H1 (cell line): ENCODE data around the gene AMN. TPM values are rescaled to one million over a fixed set of nuclear protein-coding genes. Genes with fewer than 3 reads are reported as not detected.

ENCODE experiments used
- CTCF ChIA-PET: fragments of 300-600 bp; sonication (Branson Sonifier 250); formaldehyde crosslinking; loops from one replicate; lab custom pipeline; 2021; ENCODE audit not compliant: partially characterized antibody; lab: Charles Lee
- POLR2A ChIA-PET: fragments of 300-600 bp; sonication (Branson Sonifier 250); formaldehyde crosslinking; loops from one replicate; lab custom pipeline; 2021; ENCODE audit warnings: inconsistent platforms; ENCODE audit not compliant: partially characterized antibody; lab: Charles Lee
- DNase-seq, 2 experiments: peaks; one replicate each; pipeline versions ENCODE4 v3.0.0 to v3.0.0-alpha.2; 2010 to 2022; ENCODE audit warnings: low spot score in 2 of 2, low read depth in 1 of 2, mixed read lengths in 1 of 2
- FAIRE-seq: peaks from 2 replicates; lab custom pipeline; 2011; peaks lifted over from hg19 to GRCh38; lab: Jason Lieb, UNC
- H2AFZ ChIP-seq: 2 replicates; pipeline ENCODE4 v1.8.1; 2012; ENCODE audit warnings: low read length, inconsistent platforms
- H2AK5ac ChIP-seq: 2 replicates; pipeline ENCODE4 v1.6.1; 2013; ENCODE audit warnings: low read depth, low read length
- H2BK120ac ChIP-seq: replicated peaks from 2 replicates; pipeline ENCODE3; 2013; ENCODE audit warnings: low read depth, low read length, inconsistent platforms
- H2BK12ac ChIP-seq: 2 replicates; pipeline ENCODE4 v1.6.1; 2013; ENCODE audit warnings: low read depth, low read length
- H2BK15ac ChIP-seq: 2 replicates; pipeline ENCODE4 v1.6.1; 2013; ENCODE audit warnings: low read length
- H2BK20ac ChIP-seq: 2 replicates; pipeline ENCODE4 v1.6.1; 2013; ENCODE audit warnings: low read length
- H2BK5ac ChIP-seq: 2 replicates; pipeline ENCODE4 v1.6.1; 2013; ENCODE audit warnings: low read depth, low read length
- H3K14ac ChIP-seq: 2 replicates; pipeline ENCODE4 v1.6.1; 2013; ENCODE audit warnings: inconsistent platforms; ENCODE audit not compliant: insufficient read length
- H3K18ac ChIP-seq: 2 replicates; pipeline ENCODE4 v1.6.1; 2013; ENCODE audit warnings: low read length; ENCODE audit errors: extremely low read depth
- H3K23ac ChIP-seq: 2 replicates; pipeline ENCODE4 v1.6.1; 2013; ENCODE audit warnings: inconsistent platforms; ENCODE audit not compliant: insufficient read length
- H3K23me2 ChIP-seq: 2 replicates; pipeline ENCODE4 v1.6.1; 2013; ENCODE audit warnings: low read depth, low read length
- H3K27ac ChIP-seq: 2 replicates; pipeline ENCODE4 v1.6.1; 2011; ENCODE audit warnings: low read depth, low read length, inconsistent platforms
- H3K27me3 ChIP-seq, 4 experiments: replicated peaks in 1 of 4; 1 replicate in 1 of 4; 2 replicates in 3 of 4; pipeline versions ENCODE4 v1.6.1 to v1.8.1; 2011 to 2013; ENCODE audit warnings: low read length in 3 of 4, mild to moderate bottlenecking in 3 of 4, inconsistent platforms in 2 of 4, mixed read lengths in 2 of 4, moderate library complexity in 1 of 4; ENCODE audit not compliant: control insufficient read depth in 3 of 4, insufficient read depth in 3 of 4; ENCODE audit errors: extremely low read depth in 1 of 4
- H3K36me3 ChIP-seq, 4 experiments: 2 replicates each; pipeline versions ENCODE4 v1.6.1 to v1.8.1; 2011 to 2013; ENCODE audit warnings: mild to moderate bottlenecking in 4 of 4, low read length in 3 of 4, moderate library complexity in 2 of 4, control low read depth in 1 of 4, inconsistent platforms in 1 of 4; ENCODE audit not compliant: insufficient read depth in 4 of 4, control insufficient read depth in 2 of 4
- H3K4ac ChIP-seq: replicated peaks from 2 replicates; pipeline ENCODE3; 2013; ENCODE audit warnings: low read length, low read depth, mixed read lengths, inconsistent platforms; ENCODE audit not compliant: insufficient read length
- H3K4me1 ChIP-seq, 4 experiments: replicated peaks in 1 of 4; 1 replicate in 1 of 4; 2 replicates in 3 of 4; pipeline versions ENCODE4 v1.6.1 to v1.8.1; 2011 to 2013; ENCODE audit warnings: low read length in 3 of 4, inconsistent platforms in 2 of 4, mixed read lengths in 1 of 4; ENCODE audit not compliant: insufficient read depth in 4 of 4, control insufficient read depth in 3 of 4
- H3K4me2 ChIP-seq, 2 experiments: 2 replicates each; pipeline versions ENCODE4 v1.6.1 to v1.8.1; 2011 to 2013; ENCODE audit warnings: low read depth in 2 of 2, low read length in 2 of 2, control low read depth in 1 of 2, inconsistent platforms in 1 of 2, mild to moderate bottlenecking in 1 of 2; ENCODE audit not compliant: insufficient read depth in 1 of 2
- H3K4me3 ChIP-seq, 4 experiments: fragments of 200-600, 300-600 bp in 1 of 4; sonication (generic), shearing (Covaris generic), sonication (Bioruptor Twin) in 1 of 4; 2 replicates each; pipeline versions ENCODE4 v1.5.1 to v1.8.1; 2011 to 2016; ENCODE audit warnings: low read length in 4 of 4, low read depth in 3 of 4, control low read depth in 2 of 4, inconsistent platforms in 2 of 4, mild to moderate bottlenecking in 2 of 4, mixed read lengths in 1 of 4, moderate library complexity in 1 of 4; ENCODE audit not compliant: insufficient read depth in 2 of 4; ENCODE audit errors: extremely low read depth in 1 of 4
- H3K56ac ChIP-seq: replicated peaks from 2 replicates; pipeline ENCODE3; 2013; ENCODE audit warnings: low read depth, mild to moderate bottlenecking, mixed read lengths, low read length, inconsistent platforms; ENCODE audit not compliant: insufficient read length
- H3K79me1 ChIP-seq: 2 replicates; pipeline ENCODE4 v1.6.1; 2013; ENCODE audit warnings: low read depth, low read length, control low read depth
- H3K79me2 ChIP-seq, 2 experiments: 2 replicates each; pipeline versions ENCODE4 v1.6.1 to v1.8.1; 2012 to 2013; ENCODE audit warnings: low read length in 2 of 2, mild to moderate bottlenecking in 2 of 2, inconsistent platforms in 1 of 2; ENCODE audit not compliant: insufficient read depth in 2 of 2, control insufficient read depth in 1 of 2
- H3K9ac ChIP-seq, 4 experiments: replicated peaks in 1 of 4; 1 replicate in 1 of 4; 2 replicates in 3 of 4; pipeline versions ENCODE4 v1.6.1 to v1.8.1; 2011 to 2013; ENCODE audit warnings: low read depth in 3 of 4, low read length in 3 of 4, control low read depth in 2 of 4, mild to moderate bottlenecking in 2 of 4, moderate library complexity in 2 of 4, inconsistent platforms in 1 of 4; ENCODE audit errors: extremely low read depth in 1 of 4
- H3K9me3 ChIP-seq, 2 experiments: 2 replicates each; pipeline versions ENCODE4 v1.6.1 to v1.8.1; 2012 to 2013; ENCODE audit warnings: mild to moderate bottlenecking in 2 of 2, moderate library complexity in 2 of 2, control low read depth in 1 of 2, inconsistent platforms in 1 of 2, low read depth in 1 of 2, low read length in 1 of 2, mixed read lengths in 1 of 2; ENCODE audit not compliant: insufficient read depth in 2 of 2
- H4K20me1 ChIP-seq, 2 experiments: replicated peaks in 1 of 2; 2 replicates each; pipeline versions ENCODE3 to v1.8.1; 2011 to 2013; ENCODE audit warnings: inconsistent platforms in 2 of 2, low read length in 2 of 2, mild to moderate bottlenecking in 1 of 2; ENCODE audit not compliant: insufficient read depth in 2 of 2, control insufficient read depth in 1 of 2
- H4K5ac ChIP-seq: 2 replicates; pipeline ENCODE4 v1.6.1; 2013; ENCODE audit warnings: low read length, low read depth, mixed read lengths, inconsistent platforms; ENCODE audit not compliant: insufficient read length
- H4K8ac ChIP-seq: 2 replicates; pipeline ENCODE4 v1.8.0; 2013; ENCODE audit warnings: mild to moderate bottlenecking, moderate library complexity, low read length, inconsistent platforms; ENCODE audit not compliant: insufficient read depth; ENCODE audit errors: extremely low read depth
- H4K91ac ChIP-seq: replicated peaks from 2 replicates; pipeline ENCODE3; 2013; ENCODE audit warnings: low read length, mixed read lengths, inconsistent platforms; ENCODE audit not compliant: insufficient read length
- JUN ChIP-seq: IDR thresholded peaks from 2 replicates; pipeline ENCODE4 v1.6.1; 2011; ENCODE audit warnings: low read depth, mild to moderate bottlenecking, improper control_type of control experiment, low read length
- MAFK ChIP-seq: IDR thresholded peaks from 2 replicates; pipeline ENCODE4 v1.6.1; 2012; ENCODE audit warnings: low read depth, mild to moderate bottlenecking, improper control_type of control experiment, low read length
- RAD21 ChIP-seq, 2 experiments: IDR thresholded peaks in 1 of 2; conservative IDR thresholded peaks in 1 of 2; 2 replicates each; pipeline ENCODE4 v1.6.1; 2011; ENCODE audit warnings: low read depth in 2 of 2, low read length in 2 of 2, improper control_type of control experiment in 1 of 2, inconsistent platforms in 1 of 2, mild to moderate bottlenecking in 1 of 2, moderate library complexity in 1 of 2
- RNF2 ChIP-seq: fragments of 200-900, 300-1000 bp; sonication (generic); IDR thresholded peaks from 2 replicates; pipeline ENCODE4 v1.7.1; 2016; ENCODE audit warnings: borderline replicate concordance, low read depth, mild to moderate bottlenecking, antibody characterized with exemption, low read length; ENCODE audit not compliant: poor library complexity, severe bottlenecking; ENCODE audit errors: missing control alignments
- WGBS, 2 experiments: shearing (Covaris generic) in 1 of 2; methylation state at CpG; one replicate each; pipeline versions ENCODE4 v1.1.6 to v1.1.7; 2013 to 2015; ENCODE audit warnings: low lambda C conversion rate in 2 of 2, mixed read lengths in 2 of 2, inconsistent platforms in 1 of 2, low coverage in 1 of 2, missing lambda C conversion rate in 1 of 2; ENCODE audit not compliant: insufficient replicate concordance in 2 of 2, insufficient coverage in 1 of 2, insufficient read length in 1 of 2; ENCODE audit errors: extremely low coverage in 1 of 2, missing lambda C conversion rate in 1 of 2; 5-methylcytosine and 5-hydroxymethylcytosine counted together
- polyA plus RNA-seq, 7 experiments: library from polyadenylated mRNA; depleted of rRNA in 3 of 7; stranded (reverse) in 5 of 7; unstranded in 2 of 7; fragments of >200 nt in 5 of 7; fragments of 200-250 nt in 2 of 7; gene quantifications; 1 replicate in 5 of 7; 2 replicates in 1 of 7; 4 replicates in 1 of 7; pipeline versions ENCODE4 v1.2.1 to v1.2.3, GENCODE V29; 2011 to 2013; ENCODE audit warnings: missing spikeins in 2 of 7, mixed read lengths in 2 of 7
- total RNA-seq: library from RNA; stranded (reverse); fragmentation: NEBNext Ultra II Directional; extraction: Animal tissue kit (Norgen Biotek cat#: 25700); gene quantifications from 2 replicates; pipeline ENCODE4 v1.2.1, GENCODE V29; 2021
- TF ChIP-seq, protein P1 (sequence below), 3 experiments: IDR thresholded peaks; 1 replicate in 2 of 3; 2 replicates in 1 of 3; pipeline versions ENCODE4 v1.5.1 to v1.6.1; 2011; ENCODE audit warnings: low read length in 3 of 3, mild to moderate bottlenecking in 3 of 3, inconsistent platforms in 2 of 3, low read depth in 1 of 3, moderate library complexity in 1 of 3; ENCODE audit not compliant: insufficient read depth in 1 of 3; ENCODE audit errors: control extremely low read depth in 1 of 3
- TF ChIP-seq, protein P2 (sequence below): IDR thresholded peaks from 2 replicates; pipeline ENCODE4 v1.6.1; 2012; ENCODE audit warnings: inconsistent platforms

The AMN gene
- total and polyA plus RNA-seq, 2 of the 8 experiments (the other 6 are each of a cell fraction or from before 2014, with no cell fraction given): 0.77 to 1.5 TPM

DNA sequence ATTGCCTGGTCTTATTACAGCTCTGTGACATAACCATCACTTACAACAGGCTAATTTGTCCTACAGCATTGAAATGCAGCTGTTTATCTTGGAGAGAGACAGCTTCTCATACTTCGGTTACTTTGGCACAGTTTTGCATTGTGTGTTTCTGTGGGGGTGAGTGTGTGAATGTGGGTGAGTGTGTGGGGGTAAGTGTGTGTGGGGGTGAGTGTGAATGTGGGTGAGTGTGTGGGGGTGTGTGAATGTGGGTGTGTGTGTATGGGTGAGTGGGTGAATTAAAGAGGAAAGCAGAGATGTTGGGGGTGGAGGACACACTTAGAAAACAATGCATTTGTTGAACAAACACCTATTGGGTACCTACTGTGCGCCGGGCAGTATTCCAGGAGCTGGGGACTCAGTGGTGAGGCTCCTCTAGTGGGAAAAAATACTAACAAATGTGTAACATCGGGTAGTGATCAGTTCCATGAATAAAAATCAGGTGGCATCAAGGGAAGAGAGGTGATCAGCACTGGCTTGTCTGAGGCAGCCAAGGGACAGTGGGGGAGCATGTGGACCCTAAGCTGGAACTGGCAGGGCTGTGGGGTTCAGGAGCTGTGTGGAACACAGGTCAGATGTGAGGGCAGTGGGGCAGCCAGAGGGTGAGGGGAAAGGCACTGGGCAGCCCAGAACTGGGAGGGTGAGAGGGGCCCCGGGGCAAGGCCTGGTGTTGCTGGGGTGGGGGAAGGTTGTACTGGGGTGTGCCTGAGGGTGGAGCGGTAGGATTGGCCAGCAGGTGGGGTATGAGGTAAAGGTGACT is 44.1 kb upstream of the AMN start:
- peak overlapping the region; percentile 18; the same call in 1 of the 2 replicates for H3K27ac ChIP-seq
- H2BK120ac ChIP-seq: no peak overlapping the region
- DNase-seq (no peak), FAIRE-seq (no peak)
- no peak overlapping the region for H4K91ac ChIP-seq
- no peak overlapping the region for H4K5ac ChIP-seq
- H3K79me1 ChIP-seq: no peaks in the 10 kb centered on the region
- peaks cover 0 to 12% (median 3%) of the 10 kb centered on the region in 4 experiments; a peak in 5 of 8 replicates for H3K36me3 ChIP-seq
- no peaks in the 10 kb centered on the region for H3K27me3 ChIP-seq
- no peak overlapping the region for H3K18ac ChIP-seq
- ChIA-PET POLR2A (interaction anchor here (0.7 kb wide), 1 partner anchor 13 kb away, joined by 4 read pairs; no protein-coding TSS in a partner anchor), CTCF (interaction anchor here (0.6 to 3.8 kb wide), 21 partner anchors 10 to 557 kb away, joined by 3 to 29 read pairs (median 4); no protein-coding TSS in a partner anchor)
- H4K20me1 ChIP-seq: peaks cover 0 to 1% of the 10 kb centered on the region in 2 experiments
- no peak overlapping the region for H2AK5ac ChIP-seq
- no peak overlapping the region for H3K14ac ChIP-seq
- 91% methylated on average over 5 of the region's 6 CpGs; no CpG with 5 or more reads in 1 of the 2 experiments for WGBS, 2 experiments
- 0 out of 2 replicates have a peak overlapping the region, but pooled peaks have one; percentile 35 for H2BK5ac ChIP-seq
- H2BK15ac ChIP-seq: no peak overlapping the region
- no peak overlapping the region for H2AFZ ChIP-seq
- H3K4me1 ChIP-seq: peaks cover 0 to 2% (median 0%) of the 10 kb centered on the region in 4 experiments; a peak in 1 of 7 replicates
- H3K23ac ChIP-seq: no peak overlapping the region
- H3K4me2 ChIP-seq: no peak overlapping the region
- H4K8ac ChIP-seq: no peak overlapping the region
- H3K4ac ChIP-seq: no peak overlapping the region
- no peaks in the 10 kb centered on the region; the same call in 1 of the 2 replicates for H3K23me2 ChIP-seq
- no peaks in the 10 kb centered on the region for H3K79me2 ChIP-seq
- no peak overlapping the region for H2BK12ac ChIP-seq
- no peaks in the 10 kb centered on the region for H3K9me3 ChIP-seq
- H2BK20ac ChIP-seq: no peak overlapping the region
- H3K56ac ChIP-seq: no peak overlapping the region
- H3K9ac ChIP-seq: no peak overlapping the region
- no peak overlapping the region for H3K4me3 ChIP-seq
- TF ChIP-seq, protein P1, sequence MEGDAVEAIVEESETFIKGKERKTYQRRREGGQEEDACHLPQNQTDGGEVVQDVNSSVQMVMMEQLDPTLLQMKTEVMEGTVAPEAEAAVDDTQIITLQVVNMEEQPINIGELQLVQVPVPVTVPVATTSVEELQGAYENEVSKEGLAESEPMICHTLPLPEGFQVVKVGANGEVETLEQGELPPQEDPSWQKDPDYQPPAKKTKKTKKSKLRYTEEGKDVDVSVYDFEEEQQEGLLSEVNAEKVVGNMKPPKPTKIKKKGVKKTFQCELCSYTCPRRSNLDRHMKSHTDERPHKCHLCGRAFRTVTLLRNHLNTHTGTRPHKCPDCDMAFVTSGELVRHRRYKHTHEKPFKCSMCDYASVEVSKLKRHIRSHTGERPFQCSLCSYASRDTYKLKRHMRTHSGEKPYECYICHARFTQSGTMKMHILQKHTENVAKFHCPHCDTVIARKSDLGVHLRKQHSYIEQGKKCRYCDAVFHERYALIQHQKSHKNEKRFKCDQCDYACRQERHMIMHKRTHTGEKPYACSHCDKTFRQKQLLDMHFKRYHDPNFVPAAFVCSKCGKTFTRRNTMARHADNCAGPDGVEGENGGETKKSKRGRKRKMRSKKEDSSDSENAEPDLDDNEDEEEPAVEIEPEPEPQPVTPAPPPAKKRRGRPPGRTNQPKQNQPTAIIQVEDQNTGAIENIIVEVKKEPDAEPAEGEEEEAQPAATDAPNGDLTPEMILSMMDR (IDR thresholded peaks at IDR 0.05; ENCODE audit: control extremely low read depth in 1 of 3, insufficient read depth in 1 of 3, low read depth in 1 of 3, low read length in 3 of 3): peak; percentile 38 to 57 (median 49)
- TF ChIP-seq, protein P2, sequence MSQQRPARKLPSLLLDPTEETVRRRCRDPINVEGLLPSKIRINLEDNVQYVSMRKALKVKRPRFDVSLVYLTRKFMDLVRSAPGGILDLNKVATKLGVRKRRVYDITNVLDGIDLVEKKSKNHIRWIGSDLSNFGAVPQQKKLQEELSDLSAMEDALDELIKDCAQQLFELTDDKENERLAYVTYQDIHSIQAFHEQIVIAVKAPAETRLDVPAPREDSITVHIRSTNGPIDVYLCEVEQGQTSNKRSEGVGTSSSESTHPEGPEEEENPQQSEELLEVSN: no peak
- TF ChIP-seq MAFK: no peak
- peak; percentile 2 to 43; a peak in 2 of 4 replicates for TF ChIP-seq RAD21 (IDR thresholded peaks at IDR 0.05 in 1 of 2, conservative IDR thresholded peaks at IDR 0.05 in 1 of 2; ENCODE audit: low read depth in 2 of 2, low read length in 2 of 2)
- TF ChIP-seq JUN: no peak
- TF ChIP-seq RNF2: peak; percentile 15
